ENCODE results near the gene SDHB.

Gene SDHB

GRCh38 chr1:16969057-16969611 is 84.7 kb downstream of the SDHB start:
- no peak for DNase-seq (ENCODE audit: low spot score)

Measured in ecto neural progenitor cell (in vitro differentiated cells).